Vagina (tissue), 2 donors: ENCODE measurements around the gene KCNC1. TPM values are rescaled to one million over a fixed set of nuclear protein-coding genes. Genes with fewer than 3 reads are reported as not detected.

Source experiments
- DNase-seq, 2 donors: peaks; one replicate each; pipeline ENCODE4 v3.0.0-alpha.2; 2017; ENCODE audit errors: extremely low spot score in 2 of 2
- H3K27ac ChIP-seq: fragments of 200-600 bp; sonication (generic); one replicate; pipeline ENCODE4 v1.5.1; 2019
- H3K27me3 ChIP-seq: fragments of 200-600 bp; sonication (generic); one replicate; pipeline ENCODE4 v1.5.1; 2019
- H3K36me3 ChIP-seq, 2 donors: fragments of 200-600 bp; sonication (generic); one replicate each; pipeline ENCODE4 v1.5.1; 2017 to 2019
- H3K4me1 ChIP-seq: fragments of 200-600 bp; sonication (generic); one replicate; pipeline ENCODE4 v1.5.1; 2019
- H3K4me3 ChIP-seq, 2 donors: fragments of 200-600 bp; sonication (generic); 1 replicate in 1 of 2; 2 replicates in 1 of 2; pipeline ENCODE4 v1.5.1; 2016 to 2019
- H3K9me3 ChIP-seq: fragments of 200-600 bp; sonication (generic); one replicate; pipeline ENCODE4 v1.5.1; 2019
- CTCF ChIP-seq, 3 experiments: fragments of 450-650 bp in 2 of 3; fragments of 200-600 bp in 1 of 3; sonication (generic) in 1 of 3; IDR thresholded peaks; one replicate each; pipeline ENCODE4 v1.5.1; 2017 to 2019; ENCODE audit warnings: antibody characterized with exemption in 3 of 3, mild to moderate bottlenecking in 2 of 3, moderate library complexity in 2 of 3
- POLR2A ChIP-seq, 2 donors: fragments of 450-650 bp; IDR thresholded peaks; one replicate each; pipeline ENCODE4 v1.6.1; 2017; ENCODE audit warnings: antibody characterized with exemption in 2 of 2, mild to moderate bottlenecking in 2 of 2, moderate library complexity in 2 of 2
- POLR2AphosphoS5 ChIP-seq, 2 donors: sonication (generic); formaldehyde crosslinking; IDR thresholded peaks; one replicate each; pipeline ENCODE4 v1.9.0; 2017; ENCODE audit warnings: antibody characterized with exemption in 2 of 2, mild to moderate bottlenecking in 2 of 2, low read depth in 1 of 2; ENCODE audit not compliant: insufficient read depth in 1 of 2
- intact Hi-C: fragments of 100-400 bp; cut with DNase I; formaldehyde crosslinking; loops from one replicate; pipeline ENCODE4 v1.15.1; 2023
- total RNA-seq: library from RNA; depleted of rRNA; stranded (reverse); fragments of >200 nt; gene quantifications from one replicate; pipeline ENCODE4 v1.2.3, GENCODE V29; 2016

The KCNC1 gene
- total RNA-seq, 1 donor from 2014 or later, result 0.49 TPM

- no peak for DNase-seq
- Histone ChIP-seq H3K27ac (peak overlapping the region; percentile 66), H3K9me3 (no peaks in the 10 kb centered on the region), H3K36me3 (no peaks in the 10 kb centered on the region), H3K27me3 (no peaks in the 10 kb centered on the region), H3K4me3 (peak overlapping the region in 1 of 2 donors; percentile 47), H3K4me1 (peaks cover 19% of the 10 kb centered on the region)
- intact Hi-C loops, result no loop called here
- TF ChIP-seq POLR2AphosphoS5 (IDR thresholded peaks at IDR 0.05; ENCODE audit: insufficient read depth in 1 of 2, low read depth in 1 of 2) (no peak), POLR2A (IDR thresholded peaks at IDR 0.05) (no peak), CTCF (IDR thresholded peaks at IDR 0.05) (no peak)
Observed at GRCh38 chr11:17736930-17737817, 2.6 kb downstream of the KCNC1 start.

GRCh38 chr11:17738151-17738973 is 3.8 kb downstream of the KCNC1 start:
- Histone ChIP-seq H3K4me1 (peaks cover 19% of the 10 kb centered on the region), H3K27me3 (no peaks in the 10 kb centered on the region), H3K36me3 (no peaks in the 10 kb centered on the region), H3K4me3 (peak overlapping the region in 1 of 2 donors; percentile 47), H3K27ac (peak overlapping the region; percentile 66), H3K9me3 (no peaks in the 10 kb centered on the region)
- TF ChIP-seq CTCF (IDR thresholded peaks at IDR 0.05), result no peak
- no peak for TF ChIP-seq POLR2AphosphoS5 (IDR thresholded peaks at IDR 0.05; ENCODE audit: insufficient read depth in 1 of 2, low read depth in 1 of 2)
- no peak for TF ChIP-seq POLR2A (IDR thresholded peaks at IDR 0.05)
- intact Hi-C loops, result no loop called here
- DNase-seq, result no peak

- Histone ChIP-seq H3K36me3 (no peaks in the 10 kb centered on the region), H3K27me3 (no peaks in the 10 kb centered on the region), H3K4me1 (peaks cover 18% of the 10 kb centered on the region), H3K4me3 (no peak overlapping the region), H3K9me3 (no peaks in the 10 kb centered on the region), H3K27ac (no peak overlapping the region)
- intact Hi-C loops, result no loop called here
- DNase-seq, result no peak
- TF ChIP-seq POLR2A (IDR thresholded peaks at IDR 0.05) (no peak), CTCF (IDR thresholded peaks at IDR 0.05) (no peak), POLR2AphosphoS5 (IDR thresholded peaks at IDR 0.05; ENCODE audit: insufficient read depth in 1 of 2, low read depth in 1 of 2) (no peak)
Observed at GRCh38 chr11:17739945-17740338, 5.4 kb downstream of the KCNC1 start.

- intact Hi-C loops, result no loop called here
- DNase-seq, result no peak
- Histone ChIP-seq H3K27me3 (no peaks in the 10 kb centered on the region), H3K4me1 (peaks cover 11% of the 10 kb centered on the region), H3K9me3 (no peaks in the 10 kb centered on the region), H3K36me3 (no peaks in the 10 kb centered on the region), H3K4me3 (no peak overlapping the region), H3K27ac (no peak overlapping the region)
- TF ChIP-seq CTCF (IDR thresholded peaks at IDR 0.05) (no peak), POLR2A (IDR thresholded peaks at IDR 0.05) (no peak), POLR2AphosphoS5 (IDR thresholded peaks at IDR 0.05; ENCODE audit: insufficient read depth in 1 of 2, low read depth in 1 of 2) (no peak)
Observed at GRCh38 chr11:17740649-17741235, 6.2 kb downstream of the KCNC1 start.
